ENCODE measurements around the gene EPM2A.

DNA sequence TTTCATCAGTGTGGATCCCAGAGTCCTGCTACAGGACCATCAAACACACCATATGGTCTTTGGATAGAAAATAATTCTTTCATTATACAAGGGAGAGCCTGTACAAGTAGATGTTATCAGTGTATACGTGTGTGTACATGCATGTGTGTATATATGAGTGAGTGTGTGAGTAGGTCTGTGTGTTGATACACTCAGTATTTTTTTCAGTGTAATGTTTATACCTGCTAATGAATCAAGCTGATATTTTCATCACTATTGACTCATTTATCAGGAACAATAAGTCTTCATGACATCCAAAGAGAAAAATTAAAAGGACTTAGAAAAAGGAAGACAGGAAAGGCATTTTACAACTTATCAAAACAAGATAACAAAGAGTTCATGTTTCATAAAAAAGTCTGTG is 66.5 kb downstream of the EPM2A start:
- TF ChIP-seq, protein P1, sequence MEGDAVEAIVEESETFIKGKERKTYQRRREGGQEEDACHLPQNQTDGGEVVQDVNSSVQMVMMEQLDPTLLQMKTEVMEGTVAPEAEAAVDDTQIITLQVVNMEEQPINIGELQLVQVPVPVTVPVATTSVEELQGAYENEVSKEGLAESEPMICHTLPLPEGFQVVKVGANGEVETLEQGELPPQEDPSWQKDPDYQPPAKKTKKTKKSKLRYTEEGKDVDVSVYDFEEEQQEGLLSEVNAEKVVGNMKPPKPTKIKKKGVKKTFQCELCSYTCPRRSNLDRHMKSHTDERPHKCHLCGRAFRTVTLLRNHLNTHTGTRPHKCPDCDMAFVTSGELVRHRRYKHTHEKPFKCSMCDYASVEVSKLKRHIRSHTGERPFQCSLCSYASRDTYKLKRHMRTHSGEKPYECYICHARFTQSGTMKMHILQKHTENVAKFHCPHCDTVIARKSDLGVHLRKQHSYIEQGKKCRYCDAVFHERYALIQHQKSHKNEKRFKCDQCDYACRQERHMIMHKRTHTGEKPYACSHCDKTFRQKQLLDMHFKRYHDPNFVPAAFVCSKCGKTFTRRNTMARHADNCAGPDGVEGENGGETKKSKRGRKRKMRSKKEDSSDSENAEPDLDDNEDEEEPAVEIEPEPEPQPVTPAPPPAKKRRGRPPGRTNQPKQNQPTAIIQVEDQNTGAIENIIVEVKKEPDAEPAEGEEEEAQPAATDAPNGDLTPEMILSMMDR (IDR thresholded peaks at IDR 0.05; ENCODE audit: low read depth, low read length, poor library complexity, severe bottlenecking), result no peak
- TF ChIP-seq EZH2phosphoT487 (IDR thresholded peaks at IDR 0.05; ENCODE audit: borderline replicate concordance, low read length), result no peak

All from DOHH2 (cell line).